Measurements from ENCODE around the gene TSPAN31.

TSPAN31 gene

GRCh38 chr12:57754411-57755193, 9.8 kb downstream of the TSPAN31 start, which contains the start of gene MARCHF9:
Gene MARCHF9 (plus strand): TSS chr12:57755103. CDS start chr12:57755529, 426 bp downstream.
- peak; percentile 83 for DNase-seq

GRCh38 chr12:57755194-57755453, 10.3 kb downstream of the TSPAN31 start:
- DNase-seq = no peak

GRCh38 chr12:57755454-57756372, 10.9 kb downstream of the TSPAN31 start:
- no peak for DNase-seq

GRCh38 chr12:57756406-57757341, 11.8 kb downstream of the TSPAN31 start:
- no peak for DNase-seq

GRCh38 chr12:57757771-57758170, 12.9 kb downstream of the TSPAN31 start:
- no peak for DNase-seq

- no peak for DNase-seq
Measured at GRCh38 chr12:57758552-57759359, 13.9 kb downstream of the TSPAN31 start.

- no peak for DNase-seq
Measured at GRCh38 chr12:57759360-57759980, 14.6 kb downstream of the TSPAN31 start.

GRCh38 chr12:57760347-57760982, 15.6 kb downstream of the TSPAN31 start:
- DNase-seq = no peak

GRCh38 chr12:57761391-57761998, 16.7 kb downstream of the TSPAN31 start:
- DNase-seq = no peak

GRCh38 chr12:57762463-57762862, 17.6 kb downstream of the TSPAN31 start:
- DNase-seq = no peak

- DNase-seq = no peak
Measured at GRCh38 chr12:57763881-57764661, 19.2 kb downstream of the TSPAN31 start.

- DNase-seq = peak; percentile 53
Measured at GRCh38 chr12:57764662-57765002, 19.8 kb downstream of the TSPAN31 start.

- DNase-seq = no peak
Measured at GRCh38 chr12:57765003-57765697, 20.3 kb downstream of the TSPAN31 start.

- no peak for DNase-seq
Measured at GRCh38 chr12:57765698-57766463, 21.0 kb downstream of the TSPAN31 start.

- DNase-seq = no peak
Measured at GRCh38 chr12:57766464-57767304, 21.8 kb downstream of the TSPAN31 start, which contains the start of gene CYP27B1. Gene CYP27B1 (minus strand): TSS chr12:57767078. CDS start chr12:57767041, 37 bp downstream.

- no peak for DNase-seq
Measured at GRCh38 chr12:57767305-57767698, 22.5 kb downstream of the TSPAN31 start.

- DNase-seq = no peak
Measured at GRCh38 chr12:57767876-57768275, 23.0 kb downstream of the TSPAN31 start.

All from NCI-H2029 (cell line).